Ovary (tissue), 3 donors: ENCODE measurements around the gene C1QTNF12.

Source experiments
- EP300 ChIP-seq: sonication (generic); formaldehyde crosslinking; IDR thresholded peaks from one replicate; pipeline ENCODE4 v1.6.1; 2017; ENCODE audit warnings: antibody characterized with exemption
- POLR2A ChIP-seq: fragments of 450-650 bp; IDR thresholded peaks from one replicate; pipeline ENCODE4 v1.6.1; 2017; ENCODE audit warnings: antibody characterized with exemption, mild to moderate bottlenecking, moderate library complexity
- TF ChIP-seq, protein P1 (sequence below), 3 donors: fragments of 450-650 bp in 2 of 3; fragments of 200-600 bp in 1 of 3; IDR thresholded peaks; one replicate each; pipeline versions ENCODE4 v1.5.1 to v1.8.0; 2016 to 2022; ENCODE audit warnings: antibody characterized with exemption in 3 of 3, mild to moderate bottlenecking in 1 of 3
- donor health status: DM: no; HTN: no; CAD: no.

GRCh38 chr1:1235016-1235744 lies 11.3 kb downstream of the C1QTNF12 start:
- TF ChIP-seq POLR2A, result no peak
- TF ChIP-seq, protein P1, sequence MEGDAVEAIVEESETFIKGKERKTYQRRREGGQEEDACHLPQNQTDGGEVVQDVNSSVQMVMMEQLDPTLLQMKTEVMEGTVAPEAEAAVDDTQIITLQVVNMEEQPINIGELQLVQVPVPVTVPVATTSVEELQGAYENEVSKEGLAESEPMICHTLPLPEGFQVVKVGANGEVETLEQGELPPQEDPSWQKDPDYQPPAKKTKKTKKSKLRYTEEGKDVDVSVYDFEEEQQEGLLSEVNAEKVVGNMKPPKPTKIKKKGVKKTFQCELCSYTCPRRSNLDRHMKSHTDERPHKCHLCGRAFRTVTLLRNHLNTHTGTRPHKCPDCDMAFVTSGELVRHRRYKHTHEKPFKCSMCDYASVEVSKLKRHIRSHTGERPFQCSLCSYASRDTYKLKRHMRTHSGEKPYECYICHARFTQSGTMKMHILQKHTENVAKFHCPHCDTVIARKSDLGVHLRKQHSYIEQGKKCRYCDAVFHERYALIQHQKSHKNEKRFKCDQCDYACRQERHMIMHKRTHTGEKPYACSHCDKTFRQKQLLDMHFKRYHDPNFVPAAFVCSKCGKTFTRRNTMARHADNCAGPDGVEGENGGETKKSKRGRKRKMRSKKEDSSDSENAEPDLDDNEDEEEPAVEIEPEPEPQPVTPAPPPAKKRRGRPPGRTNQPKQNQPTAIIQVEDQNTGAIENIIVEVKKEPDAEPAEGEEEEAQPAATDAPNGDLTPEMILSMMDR (IDR thresholded peaks at IDR 0.05), result no peak
- no peak for TF ChIP-seq EP300
